Measurements from ENCODE around the gene FCRL1.

The FCRL1 gene

GRCh38 chr1:157819896-157820295, at the start of gene FCRL1:
FCRL1 (minus strand) TSS chr1:157820120; CDS start chr1:157820037, 83 bp downstream.
- no peak for DNase-seq (ENCODE audit: low read depth, low spot score)

GRCh38 chr1:157868654-157869053, 48.7 kb upstream of the FCRL1 start:
- DNase-seq (ENCODE audit: low read depth, low spot score), result no peak

- no peak for DNase-seq (ENCODE audit: low read depth, low spot score)
These were observed 42.5 kb upstream of the FCRL1 start for GRCh38 chr1:157862114-157863070.

GRCh38 chr1:157856538-157856937, 36.6 kb upstream of the FCRL1 start:
- no peak for DNase-seq (ENCODE audit: low read depth, low spot score)

GRCh38 chr1:157852476-157852875, 32.6 kb upstream of the FCRL1 start:
- no peak for DNase-seq (ENCODE audit: low read depth, low spot score)

- DNase-seq (ENCODE audit: low read depth, low spot score), result no peak
These were observed 29.4 kb upstream of the FCRL1 start for GRCh38 chr1:157849229-157849875.

GRCh38 chr1:157844089-157844830, 24.3 kb upstream of the FCRL1 start:
- DNase-seq (ENCODE audit: low read depth, low spot score), result no peak

- no peak for DNase-seq (ENCODE audit: low read depth, low spot score)
These were observed 23.0 kb upstream of the FCRL1 start for GRCh38 chr1:157842939-157843338.

GRCh38 chr1:157841708-157842107, 21.8 kb upstream of the FCRL1 start, which contains the start of gene CD5L:
CD5L (minus strand) TSS chr1:157841808; CDS start chr1:157841701, 107 bp downstream.
- no peak for DNase-seq (ENCODE audit: low read depth, low spot score)

GRCh38 chr1:157838966-157839365, 19.0 kb upstream of the FCRL1 start:
- DNase-seq (ENCODE audit: low read depth, low spot score), result no peak

- DNase-seq (ENCODE audit: low read depth, low spot score), result no peak
These were observed 14.5 kb upstream of the FCRL1 start for GRCh38 chr1:157834430-157834829.

- DNase-seq (ENCODE audit: low read depth, low spot score), result no peak
These were observed 13.2 kb upstream of the FCRL1 start for GRCh38 chr1:157833145-157833544.

GRCh38 chr1:157831968-157832626, 12.2 kb upstream of the FCRL1 start:
- no peak for DNase-seq (ENCODE audit: low read depth, low spot score)

GRCh38 chr1:157830887-157831286, 11.0 kb upstream of the FCRL1 start:
- no peak for DNase-seq (ENCODE audit: low read depth, low spot score)

- no peak for DNase-seq (ENCODE audit: low read depth, low spot score)
These were observed 9.8 kb upstream of the FCRL1 start for GRCh38 chr1:157829711-157830110.

GRCh38 chr1:157829210-157829609, 9.3 kb upstream of the FCRL1 start:
- no peak for DNase-seq (ENCODE audit: low read depth, low spot score)

GRCh38 chr1:157820299-157820698, 379 bp upstream of the FCRL1 start:
- DNase-seq (ENCODE audit: low read depth, low spot score), result no peak

- no peak for DNase-seq (ENCODE audit: low read depth, low spot score)
These were observed 705 bp downstream of the FCRL1 start for GRCh38 chr1:157819215-157819614.

GRCh38 chr1:157813269-157813668, 6.7 kb downstream of the FCRL1 start:
- no peak for DNase-seq (ENCODE audit: low read depth, low spot score)

- no peak for DNase-seq (ENCODE audit: low read depth, low spot score)
These were observed 13.3 kb downstream of the FCRL1 start for GRCh38 chr1:157806431-157807149.

- no peak for DNase-seq (ENCODE audit: low read depth, low spot score)
These were observed 16.1 kb downstream of the FCRL1 start for GRCh38 chr1:157803851-157804250.
